Retinal pigment epithelial cell (primary cell): ENCODE results near the gene NUCB1.
"Not testable (repeated sequence)": the region's sequence is repeated elsewhere in the genome, so short reads cannot be mapped to it uniquely, and the experiment has no call there.

Experiments
- DNase-seq: peaks from one replicate; pipeline ENCODE4 v3.0.0-alpha.2; 2010; ENCODE audit warnings: low read depth
- H3K4me3 ChIP-seq: 2 replicates; pipeline ENCODE4 v1.5.1; 2011; ENCODE audit warnings: mild to moderate bottlenecking, low read length, control low read depth, moderate library complexity
- TF ChIP-seq, protein P1 (sequence below): conservative IDR thresholded peaks from 2 replicates; pipeline ENCODE4 v1.5.1; 2011; ENCODE audit warnings: low read depth, low read length, control low read depth, inconsistent platforms

The NUCB1 gene

DNA sequence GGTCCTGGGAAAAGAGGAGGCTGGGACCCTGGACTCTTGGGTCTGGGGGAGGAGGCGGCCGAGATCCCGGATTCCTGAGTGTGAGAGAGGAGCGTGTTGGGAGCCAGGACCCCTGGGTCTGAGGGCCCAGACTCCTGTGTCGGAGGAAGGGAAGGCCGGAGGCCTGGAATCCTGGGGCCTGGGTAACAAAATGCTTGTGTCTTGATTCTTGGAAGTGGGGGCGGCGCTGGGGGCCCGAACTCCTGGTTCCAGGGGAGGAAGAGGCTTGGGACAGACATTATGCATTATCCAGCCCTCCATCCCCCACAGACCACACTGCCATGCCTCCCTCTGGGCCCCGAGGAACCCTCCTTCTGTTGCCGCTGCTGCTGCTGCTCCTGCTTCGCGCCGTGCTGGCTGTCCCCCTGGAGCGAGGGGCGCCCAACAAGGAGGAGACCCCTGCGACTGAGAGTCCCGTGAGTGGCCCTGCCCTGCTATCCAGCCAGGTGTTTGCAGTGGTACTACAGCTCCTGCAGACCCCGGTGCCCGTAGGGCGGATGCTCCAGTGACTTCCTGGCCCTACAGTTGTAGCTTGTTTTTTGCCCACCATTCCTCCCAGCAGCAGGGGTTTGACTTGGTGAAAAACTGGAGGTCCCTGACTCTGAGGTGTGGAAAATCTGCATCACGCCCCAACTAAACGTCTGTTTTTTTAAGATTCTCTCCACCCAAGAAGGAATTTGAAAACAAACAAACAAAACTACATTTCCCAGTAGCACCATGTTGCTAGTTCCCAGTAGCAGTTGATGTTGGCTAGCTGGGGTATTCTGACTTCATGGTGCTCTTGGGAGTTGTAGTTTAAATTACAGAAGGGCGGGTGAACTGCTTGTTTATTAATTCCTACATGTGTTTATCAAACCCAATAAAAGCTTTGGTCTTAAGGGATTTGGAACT, 630 bp downstream of the NUCB1 start:
- TF ChIP-seq, protein P1, sequence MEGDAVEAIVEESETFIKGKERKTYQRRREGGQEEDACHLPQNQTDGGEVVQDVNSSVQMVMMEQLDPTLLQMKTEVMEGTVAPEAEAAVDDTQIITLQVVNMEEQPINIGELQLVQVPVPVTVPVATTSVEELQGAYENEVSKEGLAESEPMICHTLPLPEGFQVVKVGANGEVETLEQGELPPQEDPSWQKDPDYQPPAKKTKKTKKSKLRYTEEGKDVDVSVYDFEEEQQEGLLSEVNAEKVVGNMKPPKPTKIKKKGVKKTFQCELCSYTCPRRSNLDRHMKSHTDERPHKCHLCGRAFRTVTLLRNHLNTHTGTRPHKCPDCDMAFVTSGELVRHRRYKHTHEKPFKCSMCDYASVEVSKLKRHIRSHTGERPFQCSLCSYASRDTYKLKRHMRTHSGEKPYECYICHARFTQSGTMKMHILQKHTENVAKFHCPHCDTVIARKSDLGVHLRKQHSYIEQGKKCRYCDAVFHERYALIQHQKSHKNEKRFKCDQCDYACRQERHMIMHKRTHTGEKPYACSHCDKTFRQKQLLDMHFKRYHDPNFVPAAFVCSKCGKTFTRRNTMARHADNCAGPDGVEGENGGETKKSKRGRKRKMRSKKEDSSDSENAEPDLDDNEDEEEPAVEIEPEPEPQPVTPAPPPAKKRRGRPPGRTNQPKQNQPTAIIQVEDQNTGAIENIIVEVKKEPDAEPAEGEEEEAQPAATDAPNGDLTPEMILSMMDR = no peak
- H3K4me3 ChIP-seq = peak overlapping the region; percentile 97
- no peak for DNase-seq

DNA sequence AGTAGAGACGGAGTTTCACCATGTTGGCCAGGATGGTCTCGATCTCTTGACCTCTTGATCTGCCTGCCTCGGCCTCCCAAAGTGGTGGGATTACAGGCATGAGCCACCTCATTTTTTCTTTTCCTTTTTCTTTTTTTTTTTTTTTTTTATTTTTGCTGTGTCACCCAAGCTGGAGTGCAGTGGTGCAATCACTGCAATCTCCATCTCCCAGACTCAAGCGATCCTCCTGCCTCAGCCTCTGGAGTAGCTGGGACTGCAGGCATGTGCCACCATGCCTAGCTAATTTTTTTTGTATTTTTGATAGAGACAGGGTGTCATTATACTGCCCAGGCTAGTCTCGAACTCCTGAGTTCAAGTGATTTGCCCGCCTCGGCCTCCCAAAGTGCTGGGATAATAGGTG, 2.2 kb downstream of the NUCB1 start:
- H3K4me3 ChIP-seq, DNase-seq: not testable (repeated sequence)

GRCh38 chr19:48903788-48904187, 3.7 kb downstream of the NUCB1 start:
- not testable (repeated sequence) for H3K4me3 ChIP-seq, DNase-seq

GRCh38 chr19:48905664-48906063, 5.6 kb downstream of the NUCB1 start:
- no peak for DNase-seq
- no peak overlapping the region for H3K4me3 ChIP-seq
- TF ChIP-seq, protein P1 = no peak

DNA sequence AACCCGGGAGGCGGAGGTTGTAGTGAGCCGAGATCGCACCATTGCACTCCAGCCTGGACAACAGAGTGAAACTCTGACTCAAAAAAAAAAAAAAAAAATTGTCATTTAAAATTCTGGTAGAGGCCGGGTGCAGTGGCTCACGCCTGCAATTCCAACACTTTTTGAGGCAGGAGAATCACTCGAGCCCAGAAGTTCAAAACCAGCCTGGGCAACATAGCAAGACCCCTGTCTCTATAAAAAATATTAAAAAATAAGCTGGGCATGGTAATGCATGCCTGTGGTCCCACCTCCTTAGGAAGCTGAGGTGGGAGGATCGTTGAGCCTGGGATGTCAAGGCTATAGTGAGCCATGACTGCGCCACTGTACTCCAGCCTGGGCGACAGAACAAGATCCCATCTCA, 6.2 kb downstream of the NUCB1 start:
- no peak overlapping the region for H3K4me3 ChIP-seq
- no peak for DNase-seq
- TF ChIP-seq, protein P1 = no peak

DNA sequence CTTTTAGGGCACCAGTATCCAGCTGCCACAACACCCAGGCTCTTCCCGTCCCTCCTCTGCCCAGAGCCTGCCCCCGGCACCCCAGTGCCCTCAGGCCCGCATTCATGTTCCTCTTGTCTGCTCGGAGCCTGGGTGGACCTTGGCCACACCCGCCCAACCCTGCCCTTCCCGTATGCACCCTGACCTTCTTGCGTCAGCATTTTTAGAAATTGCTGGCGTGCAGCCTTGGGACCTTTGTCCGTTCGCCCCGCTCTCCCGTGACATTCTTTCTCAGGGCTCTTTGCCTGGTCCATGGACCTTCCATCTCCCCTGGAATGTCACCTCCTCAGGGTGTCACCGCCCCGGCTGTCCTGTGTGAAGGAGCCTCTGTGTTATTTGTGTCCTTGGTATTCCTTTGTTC, 7.6 kb downstream of the NUCB1 start:
- TF ChIP-seq, protein P1 = no peak
- DNase-seq = no peak
- no peak overlapping the region for H3K4me3 ChIP-seq

- H3K4me3 ChIP-seq, DNase-seq: not testable (repeated sequence)
Measured at GRCh38 chr19:48909424-48910077, 9.4 kb downstream of the NUCB1 start.

- TF ChIP-seq, protein P1 = no peak
- no peak overlapping the region for H3K4me3 ChIP-seq
- no peak for DNase-seq
Measured at GRCh38 chr19:48910803-48911202, 10.7 kb downstream of the NUCB1 start.
